Kidney tubule cell (primary cell): ENCODE data around the gene USP3.

Experiments used
- DNase-seq: peaks from one replicate; pipeline ENCODE4 v3.0.0-alpha.2; 2018; ENCODE audit warnings: low spot score

Gene USP3

GRCh38 chr15:63504247-63504978 lies at the start of gene USP3:
Gene USP3 (plus strand): TSS chr15:63504593. CDS start chr15:63504740, 147 bp downstream.
- DNase-seq, result peak; percentile 97

- no peak for DNase-seq
Observed at GRCh38 chr15:63456258-63456657, 48.1 kb upstream of the USP3 start.

GRCh38 chr15:63457379-63457778 lies 47.0 kb upstream of the USP3 start:
- DNase-seq, result no peak

GRCh38 chr15:63458026-63458425 lies 46.4 kb upstream of the USP3 start:
- no peak for DNase-seq

- no peak for DNase-seq
Observed at GRCh38 chr15:63458794-63459395, 45.5 kb upstream of the USP3 start.

GRCh38 chr15:63460210-63461155 lies 43.9 kb upstream of the USP3 start:
- no peak for DNase-seq

- DNase-seq, result no peak
Observed at GRCh38 chr15:63461230-63461985, 43.0 kb upstream of the USP3 start.

- DNase-seq, result peak; percentile 50
Observed at GRCh38 chr15:63462088-63462487, 42.3 kb upstream of the USP3 start.

GRCh38 chr15:63463036-63463435 lies 41.4 kb upstream of the USP3 start:
- DNase-seq, result no peak

- no peak for DNase-seq
Observed at GRCh38 chr15:63463793-63464192, 40.6 kb upstream of the USP3 start.

GRCh38 chr15:63465104-63465503 lies 39.3 kb upstream of the USP3 start:
- DNase-seq, result peak; percentile 51

- peak; percentile 75 for DNase-seq
Observed at GRCh38 chr15:63466378-63467192, 37.8 kb upstream of the USP3 start.

GRCh38 chr15:63469190-63469589 lies 35.2 kb upstream of the USP3 start:
- peak; percentile 39 for DNase-seq

GRCh38 chr15:63469984-63470383 lies 34.4 kb upstream of the USP3 start:
- DNase-seq, result no peak

GRCh38 chr15:63473007-63473748 lies 31.2 kb upstream of the USP3 start:
- no peak for DNase-seq

GRCh38 chr15:63473749-63473998 lies 30.7 kb upstream of the USP3 start:
- DNase-seq, result no peak

- peak; percentile 95 for DNase-seq
Observed at GRCh38 chr15:63473999-63474809, 30.2 kb upstream of the USP3 start.

GRCh38 chr15:63474810-63475316 lies 29.5 kb upstream of the USP3 start:
- DNase-seq, result peak; percentile 97

- no peak for DNase-seq
Observed at GRCh38 chr15:63475707-63476106, 28.7 kb upstream of the USP3 start.
